GM12872 (cell line): ENCODE results near the gene SLU7.
A peak's percentile ranks its signal among the peaks of the same experiment; 100 is the strongest.

Experiments used
- TF ChIP-seq, protein P1 (sequence below): IDR thresholded peaks from 3 replicates; pipeline ENCODE4 v1.5.1; 2011; ENCODE audit warnings: low read depth, mild to moderate bottlenecking, low read length, moderate library complexity; ENCODE audit not compliant: insufficient read depth

Gene SLU7

DNA sequence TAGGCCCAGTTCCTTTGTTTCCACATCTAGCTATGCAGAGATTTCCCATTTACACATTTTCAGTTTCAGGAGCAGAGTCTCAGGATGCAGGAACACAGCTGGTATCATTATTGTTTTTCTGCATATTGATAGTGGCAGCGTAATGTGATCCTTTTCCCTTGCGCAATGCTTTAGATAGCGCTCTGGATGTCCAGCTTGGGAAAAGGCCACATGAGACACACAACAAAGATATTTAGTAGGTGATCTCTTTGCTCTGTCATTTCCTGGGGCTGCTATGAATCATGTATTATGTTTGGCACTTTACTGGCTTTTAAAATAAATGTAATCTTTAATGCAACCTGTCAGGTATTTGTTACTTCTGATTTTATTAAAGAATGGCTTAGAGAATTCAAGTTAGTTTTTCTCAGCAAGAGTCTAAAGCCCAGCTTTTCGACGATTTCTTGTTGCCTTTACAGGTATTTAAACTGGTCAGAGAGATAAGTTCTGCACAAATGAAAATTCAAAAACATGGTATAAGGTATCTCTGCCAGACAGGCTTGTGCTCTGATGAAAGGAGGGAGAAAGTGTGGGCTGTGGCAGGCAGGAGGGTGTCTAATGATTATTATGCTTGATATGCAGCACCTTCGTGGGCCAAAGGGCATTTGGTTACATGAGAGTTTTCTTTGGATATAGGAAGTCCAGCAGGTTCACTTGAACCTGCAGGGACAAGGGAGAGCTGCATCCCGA is 45.0 kb upstream of the SLU7 start:
- TF ChIP-seq, protein P1, sequence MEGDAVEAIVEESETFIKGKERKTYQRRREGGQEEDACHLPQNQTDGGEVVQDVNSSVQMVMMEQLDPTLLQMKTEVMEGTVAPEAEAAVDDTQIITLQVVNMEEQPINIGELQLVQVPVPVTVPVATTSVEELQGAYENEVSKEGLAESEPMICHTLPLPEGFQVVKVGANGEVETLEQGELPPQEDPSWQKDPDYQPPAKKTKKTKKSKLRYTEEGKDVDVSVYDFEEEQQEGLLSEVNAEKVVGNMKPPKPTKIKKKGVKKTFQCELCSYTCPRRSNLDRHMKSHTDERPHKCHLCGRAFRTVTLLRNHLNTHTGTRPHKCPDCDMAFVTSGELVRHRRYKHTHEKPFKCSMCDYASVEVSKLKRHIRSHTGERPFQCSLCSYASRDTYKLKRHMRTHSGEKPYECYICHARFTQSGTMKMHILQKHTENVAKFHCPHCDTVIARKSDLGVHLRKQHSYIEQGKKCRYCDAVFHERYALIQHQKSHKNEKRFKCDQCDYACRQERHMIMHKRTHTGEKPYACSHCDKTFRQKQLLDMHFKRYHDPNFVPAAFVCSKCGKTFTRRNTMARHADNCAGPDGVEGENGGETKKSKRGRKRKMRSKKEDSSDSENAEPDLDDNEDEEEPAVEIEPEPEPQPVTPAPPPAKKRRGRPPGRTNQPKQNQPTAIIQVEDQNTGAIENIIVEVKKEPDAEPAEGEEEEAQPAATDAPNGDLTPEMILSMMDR: no peak

DNA sequence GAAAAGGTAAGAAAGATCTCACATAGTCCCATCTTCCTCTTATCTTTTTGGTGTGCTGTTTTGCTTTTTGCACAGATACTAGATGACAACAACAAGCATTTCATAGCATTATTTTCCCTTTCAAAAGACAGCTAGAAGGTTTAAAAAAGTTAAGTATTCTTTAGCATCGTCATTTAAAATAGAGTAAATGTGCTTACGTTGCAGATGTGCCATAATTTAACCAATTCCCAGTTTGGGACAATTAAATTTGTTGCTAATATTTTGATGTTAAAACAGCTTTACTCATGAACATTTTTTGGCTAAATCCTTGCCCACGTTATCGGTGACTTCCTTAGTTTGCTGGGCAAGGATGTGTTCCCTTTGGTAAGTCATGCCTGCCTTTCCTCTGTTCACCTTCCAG is 44.3 kb upstream of the SLU7 start:
- TF ChIP-seq, protein P1: no peak

DNA sequence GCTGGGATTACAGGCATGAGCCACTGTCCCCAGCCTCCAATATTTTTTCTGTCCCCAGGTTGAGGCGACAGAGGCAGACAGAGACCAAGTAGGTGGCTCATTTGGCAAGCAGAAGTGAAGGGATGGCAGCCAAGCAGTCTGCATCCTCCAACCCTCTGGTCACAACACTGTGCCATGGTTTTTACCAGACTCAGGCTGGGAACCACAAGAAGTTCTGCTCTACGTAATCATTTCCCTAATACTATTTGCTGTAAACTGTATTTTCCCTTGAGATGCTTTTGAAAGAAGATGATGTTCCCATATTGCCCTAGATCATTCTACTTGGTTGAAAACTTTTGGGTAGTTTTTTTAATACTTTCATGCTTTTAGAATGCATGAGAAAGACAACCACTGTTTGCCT is 43.3 kb upstream of the SLU7 start:
- TF ChIP-seq, protein P1: no peak

DNA sequence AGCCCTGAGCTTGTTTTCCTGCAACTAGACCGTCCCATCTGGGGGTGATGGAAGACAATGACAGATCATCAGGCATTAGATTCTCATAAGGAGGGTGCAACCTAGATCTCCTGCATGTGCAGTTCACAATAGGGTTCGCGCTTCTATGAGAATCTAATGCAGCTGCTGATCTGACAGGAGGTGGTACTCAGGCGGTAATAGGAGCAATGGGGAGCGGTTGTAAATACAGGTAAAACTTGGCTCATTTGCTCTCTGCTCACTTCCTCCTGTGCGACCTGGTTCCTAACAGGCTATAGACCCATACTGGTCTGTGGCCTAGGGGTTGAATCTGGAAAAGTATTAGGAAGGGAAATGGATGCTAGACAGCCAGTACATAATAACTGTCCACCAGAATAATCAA is 42.5 kb upstream of the SLU7 start:
- TF ChIP-seq, protein P1: no peak

DNA sequence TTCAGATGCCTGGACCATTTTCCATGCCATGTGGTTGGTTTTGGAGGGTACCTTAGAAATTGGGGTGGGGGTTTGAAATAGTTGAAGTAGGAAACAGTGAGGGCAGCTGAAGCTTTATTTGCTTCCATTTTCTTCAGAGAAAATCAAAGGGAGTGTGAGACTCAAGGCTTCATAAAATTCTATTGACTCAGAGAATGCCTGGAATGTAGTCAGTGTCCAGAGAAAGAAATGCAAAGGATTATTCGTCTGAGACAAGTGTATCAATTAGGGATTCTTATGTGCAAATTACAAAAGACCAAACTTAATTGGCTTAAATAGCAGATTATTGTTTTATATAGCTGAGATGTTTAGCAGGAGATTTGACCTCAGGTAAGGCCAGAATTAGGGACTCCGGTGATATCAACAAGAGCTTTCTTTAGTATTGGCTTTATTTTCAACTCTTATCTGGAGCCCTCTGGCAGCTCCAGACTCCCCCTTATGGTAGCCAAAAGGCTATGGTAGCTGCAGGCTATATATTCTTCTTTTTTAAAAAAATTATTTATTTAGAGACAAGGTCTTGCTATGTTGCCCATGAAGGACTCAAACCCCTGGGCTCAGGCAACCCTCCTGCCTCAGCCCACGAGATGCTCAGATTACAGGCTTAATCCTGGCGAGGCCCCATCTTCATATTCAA is 41.6 kb upstream of the SLU7 start:
- TF ChIP-seq, protein P1: peak; percentile 18; the same call in 1 of the 3 replicates

DNA sequence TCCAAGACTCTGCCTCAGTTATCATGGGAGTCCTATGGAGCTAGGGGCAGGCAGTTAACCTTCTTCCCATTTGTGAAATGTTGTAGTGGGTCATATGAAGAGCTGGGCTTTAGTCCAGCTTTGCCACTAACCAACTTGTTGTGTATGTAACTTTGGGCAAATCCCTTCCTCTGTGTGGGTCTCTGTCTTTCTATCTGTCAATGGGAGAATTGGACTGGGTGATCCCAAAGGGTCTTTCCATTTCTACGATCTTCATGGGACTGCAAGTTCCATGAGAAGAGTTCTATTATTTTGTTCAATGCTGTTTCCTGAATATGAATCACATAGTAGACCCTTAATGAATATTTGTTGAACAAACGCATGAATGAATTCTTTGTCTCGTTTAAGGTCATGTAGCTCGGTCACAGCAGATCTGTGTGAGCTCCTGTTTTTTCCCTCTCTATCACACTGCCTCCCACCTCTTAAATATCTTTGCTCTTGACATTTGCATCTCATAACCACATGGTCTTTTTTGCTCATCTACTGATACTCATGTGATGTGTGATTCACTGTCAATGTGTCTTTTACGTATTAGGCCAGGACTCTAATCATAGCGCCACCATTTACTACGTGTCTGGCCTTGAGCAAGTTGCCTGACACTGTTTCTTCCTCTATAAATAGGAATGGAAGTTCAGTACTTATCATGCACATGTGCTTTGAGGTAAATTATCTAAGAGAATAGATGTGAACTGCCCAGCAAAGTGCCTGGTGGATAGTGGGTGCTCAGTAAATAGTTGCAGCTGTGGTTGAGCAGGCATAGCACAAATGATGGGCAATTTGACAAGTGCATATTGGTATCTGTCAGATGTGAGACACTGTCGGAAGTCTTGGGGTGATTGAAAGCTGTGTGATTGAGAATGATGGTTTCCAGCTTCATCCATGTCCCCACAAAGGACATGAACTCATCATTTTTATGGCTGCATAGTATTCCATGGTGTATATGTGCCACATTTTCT is 40.2 kb upstream of the SLU7 start:
- TF ChIP-seq, protein P1: no peak

DNA sequence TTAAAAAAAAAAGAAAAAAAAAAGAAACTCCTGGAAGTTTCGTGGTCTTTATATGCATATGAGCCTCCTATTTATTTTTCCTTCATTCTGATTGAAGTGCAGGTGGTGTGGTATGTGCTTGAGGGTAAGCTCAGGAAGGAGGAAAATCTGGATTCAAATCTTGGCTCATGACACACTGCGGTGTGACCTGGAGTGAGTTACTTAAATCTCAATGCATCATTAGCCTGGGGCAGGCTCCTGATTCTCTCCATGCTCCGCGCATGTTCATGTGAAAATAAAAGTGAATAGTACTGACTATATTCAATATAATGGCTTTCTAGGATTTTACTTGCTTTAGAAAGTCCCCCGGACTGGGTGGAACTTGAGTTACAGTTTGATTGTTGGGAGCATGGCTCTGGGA is 38.4 kb upstream of the SLU7 start:
- TF ChIP-seq, protein P1: no peak
